GM18868 (cell line): ENCODE measurements around the gene PROX1.
A peak's percentile ranks its signal among the peaks of the same experiment; 100 is the strongest.

Experiments
- ATAC-seq: cut with Tn5 transposase; IDR thresholded peaks from one replicate; pipeline ENCODE4 v1.9.1; 2021; ENCODE audit warnings: mild to moderate bottlenecking, moderate library complexity; ENCODE audit not compliant: unreplicated experiment

PROX1 gene

GRCh38 chr1:213979751-213980586, 7.8 kb upstream of the PROX1 start:
- ATAC-seq: no peak

GRCh38 chr1:213980906-213981305, 6.9 kb upstream of the PROX1 start:
- ATAC-seq: no peak

GRCh38 chr1:213982289-213982671, 5.5 kb upstream of the PROX1 start:
- ATAC-seq: no peak

- ATAC-seq: no peak
Observed at GRCh38 chr1:213982672-213983492, 4.9 kb upstream of the PROX1 start.

GRCh38 chr1:213983493-213984386, 4.0 kb upstream of the PROX1 start:
- no peak for ATAC-seq

GRCh38 chr1:213984387-213985208, 3.2 kb upstream of the PROX1 start:
- no peak for ATAC-seq

- ATAC-seq: no peak
Observed at GRCh38 chr1:213985209-213986019, 2.4 kb upstream of the PROX1 start.

- ATAC-seq: no peak
Observed at GRCh38 chr1:213986020-213986924, 1.5 kb upstream of the PROX1 start.

GRCh38 chr1:213986925-213987250, 885 bp upstream of the PROX1 start:
- ATAC-seq: no peak

GRCh38 chr1:213987422-213987926, 299 bp upstream of the PROX1 start:
- peak; percentile 89 for ATAC-seq

GRCh38 chr1:213988507-213989001, 781 bp downstream of the PROX1 start:
- no peak for ATAC-seq

- ATAC-seq: no peak
Observed at GRCh38 chr1:213989002-213989855, 1.5 kb downstream of the PROX1 start.

GRCh38 chr1:213993929-213994328, 6.2 kb downstream of the PROX1 start:
- ATAC-seq: no peak

- ATAC-seq: no peak
Observed at GRCh38 chr1:213994888-213995287, 7.1 kb downstream of the PROX1 start.

GRCh38 chr1:213995603-213996002, 7.8 kb downstream of the PROX1 start:
- ATAC-seq: no peak

- ATAC-seq: no peak
Observed at GRCh38 chr1:213996320-213997037, 8.7 kb downstream of the PROX1 start.
